ENCODE results near the gene LHB.
"Not testable (repeated sequence)": the region's sequence is repeated elsewhere in the genome, so short reads cannot be mapped to it uniquely, and the experiment has no call there.

Gene LHB

GRCh38 chr19:49022116-49022515, 5.2 kb upstream of the LHB start:
- FAIRE-seq: no peak
- TF ChIP-seq POLR2A (IDR thresholded peaks at IDR 0.05; ENCODE audit: low read depth, low read length): no peak
- no peak for TF ChIP-seq TAF1 (IDR thresholded peaks at IDR 0.05; ENCODE audit: borderline replicate concordance, low read depth, low read length)
- TF ChIP-seq POLR2AphosphoS5 (IDR thresholded peaks at IDR 0.05; ENCODE audit: low read depth, low read length): no peak
- DNase-seq (ENCODE audit: insufficient read length): no peak

DNA sequence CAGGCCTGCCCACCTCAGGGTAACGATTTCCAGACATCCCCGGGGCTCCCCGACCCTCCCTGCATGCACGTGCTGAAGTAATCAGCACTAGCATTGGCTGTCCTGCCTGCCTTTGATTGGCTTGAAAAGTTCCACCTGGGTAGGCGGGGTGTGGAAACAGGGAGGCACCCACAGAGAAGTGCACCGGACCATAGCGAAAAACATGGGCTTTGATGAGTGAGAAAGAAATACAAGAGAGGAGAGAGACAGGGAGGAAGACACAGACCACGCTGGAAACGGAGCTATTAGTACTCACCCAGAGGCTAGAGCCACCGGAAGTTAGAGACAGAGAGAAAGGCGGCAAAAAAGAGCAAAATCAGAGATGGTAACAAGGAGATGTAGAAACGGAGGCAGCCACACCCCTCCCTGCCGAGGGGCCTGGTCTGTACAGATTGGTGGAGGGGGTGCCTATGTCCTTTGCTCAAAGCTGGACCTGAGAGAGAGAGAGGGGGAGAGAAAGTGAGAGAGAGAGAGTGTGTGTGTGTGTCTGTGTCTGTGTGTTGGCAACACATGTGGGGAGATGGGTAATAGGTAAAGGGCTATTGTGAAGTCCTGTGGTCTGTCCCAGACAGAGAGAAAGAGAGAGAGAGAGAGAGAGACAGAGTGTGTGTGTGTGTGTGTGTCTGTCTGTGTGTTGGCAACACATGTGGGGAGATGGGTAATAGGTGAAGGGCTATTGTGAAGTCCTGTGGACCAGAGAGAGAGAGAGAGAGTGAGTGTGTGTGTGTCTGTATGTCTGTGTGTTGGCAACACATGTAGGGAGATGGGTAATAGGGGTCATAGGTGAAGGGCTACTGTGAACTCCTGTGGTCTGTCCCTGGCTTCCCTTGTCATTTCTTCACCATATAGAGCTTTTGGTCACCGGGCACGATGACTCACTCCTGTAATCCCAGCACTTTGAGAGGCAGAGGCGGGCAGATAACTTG, 4.3 kb upstream of the LHB start:
- DNase-seq (ENCODE audit: insufficient read length) (no peak), FAIRE-seq (no peak)
- TF ChIP-seq POLR2AphosphoS5 (IDR thresholded peaks at IDR 0.05; ENCODE audit: low read depth, low read length): no peak
- TF ChIP-seq TAF1 (IDR thresholded peaks at IDR 0.05; ENCODE audit: borderline replicate concordance, low read depth, low read length): no peak
- TF ChIP-seq POLR2A (IDR thresholded peaks at IDR 0.05; ENCODE audit: low read depth, low read length): no peak

- TF ChIP-seq POLR2A (IDR thresholded peaks at IDR 0.05; ENCODE audit: low read depth, low read length) (no peak), POLR2AphosphoS5 (IDR thresholded peaks at IDR 0.05; ENCODE audit: low read depth, low read length) (no peak), TAF1 (IDR thresholded peaks at IDR 0.05; ENCODE audit: borderline replicate concordance, low read depth, low read length) (no peak)
- no peak for FAIRE-seq
- DNase-seq (ENCODE audit: insufficient read length): no peak
Observed at GRCh38 chr19:49020342-49020741, 3.5 kb upstream of the LHB start.

DNA sequence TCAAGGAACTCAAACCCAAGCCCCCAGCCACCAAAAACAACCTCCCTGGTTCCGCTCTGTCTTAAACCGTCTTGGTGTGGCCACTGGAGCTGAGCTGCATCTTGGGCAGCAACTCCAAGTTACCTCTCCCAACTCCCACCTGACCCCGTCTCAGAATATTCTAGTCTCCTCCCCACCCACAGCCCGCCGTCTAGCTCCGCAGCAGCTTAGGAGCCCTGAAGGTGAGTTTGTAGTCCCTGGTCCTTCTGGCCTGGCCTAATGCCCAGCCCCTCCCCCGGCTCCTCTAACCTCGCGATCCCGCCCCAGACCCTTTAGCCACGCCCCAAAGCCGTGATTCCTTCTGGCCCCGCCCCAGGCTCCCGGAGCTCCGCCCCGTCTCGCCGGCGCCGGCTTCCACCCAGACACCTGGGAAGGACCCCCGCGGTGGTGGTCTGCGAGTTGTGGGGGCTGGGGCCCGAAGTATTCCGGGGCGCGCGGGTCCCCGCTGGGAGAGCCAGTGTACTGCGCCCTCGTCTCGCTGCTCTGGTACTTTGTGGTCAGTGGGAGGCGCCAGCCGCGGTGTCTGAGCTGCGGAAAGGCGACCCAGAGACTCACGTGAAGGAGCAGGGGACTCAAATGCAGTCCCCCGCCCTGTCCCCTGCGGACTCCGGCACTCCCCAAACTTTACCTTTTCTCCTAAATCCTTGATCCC, 2.5 kb upstream of the LHB start:
- no peak for TF ChIP-seq POLR2AphosphoS5 (IDR thresholded peaks at IDR 0.05; ENCODE audit: low read depth, low read length)
- no peak for TF ChIP-seq POLR2A (IDR thresholded peaks at IDR 0.05; ENCODE audit: low read depth, low read length)
- TF ChIP-seq TAF1 (IDR thresholded peaks at IDR 0.05; ENCODE audit: borderline replicate concordance, low read depth, low read length): no peak
- FAIRE-seq: no peak

GRCh38 chr19:49018388-49019241, 1.7 kb upstream of the LHB start:
- peak; percentile 90 for FAIRE-seq
- DNase-seq (ENCODE audit: insufficient read length): not testable (repeated sequence)

More for the DNA sequence above, 2.5 kb upstream of the LHB start:
- DNase-seq (ENCODE audit: insufficient read length): peak; percentile 70

DNA sequence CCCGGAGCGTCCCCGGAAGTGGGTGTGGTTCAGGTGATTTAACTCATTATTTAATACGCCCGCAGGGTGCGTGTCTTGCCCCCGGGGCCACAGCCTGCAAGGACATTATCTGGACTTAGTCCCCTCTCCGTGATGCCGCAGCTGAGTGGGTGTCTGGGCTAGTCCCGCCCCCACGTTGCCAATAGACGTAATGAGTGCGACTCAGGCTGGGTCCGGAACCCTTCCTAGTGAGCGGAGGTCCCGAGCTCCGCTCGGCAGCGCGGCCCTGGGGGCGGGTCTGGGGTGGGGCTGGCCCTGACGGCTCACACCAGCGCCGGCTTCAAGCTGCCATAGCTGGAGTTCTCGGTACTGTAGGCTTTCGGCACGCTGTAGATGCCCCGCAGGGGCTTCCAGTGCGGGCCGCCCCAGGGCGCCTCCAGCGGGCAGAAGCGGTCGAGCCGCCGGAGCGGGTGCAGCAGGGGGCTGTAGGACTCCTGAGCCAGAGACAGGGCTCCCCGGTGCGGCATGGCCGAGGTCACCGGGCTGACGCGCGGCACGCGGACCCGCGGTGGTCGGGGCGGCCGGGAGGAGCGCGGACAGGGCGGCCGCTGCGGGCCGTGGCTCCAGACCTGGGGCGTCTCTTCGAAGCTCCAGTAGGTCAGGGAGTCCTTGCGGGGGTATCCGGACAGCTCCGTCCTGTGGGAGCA, 918 bp upstream of the LHB start:
- FAIRE-seq (no peak), DNase-seq (ENCODE audit: insufficient read length) (peak; percentile 85)
- TF ChIP-seq POLR2AphosphoS5 (IDR thresholded peaks at IDR 0.05; ENCODE audit: low read depth, low read length) (no peak), TAF1 (IDR thresholded peaks at IDR 0.05; ENCODE audit: borderline replicate concordance, low read depth, low read length) (no peak), POLR2A (IDR thresholded peaks at IDR 0.05; ENCODE audit: low read depth, low read length) (no peak)

DNA sequence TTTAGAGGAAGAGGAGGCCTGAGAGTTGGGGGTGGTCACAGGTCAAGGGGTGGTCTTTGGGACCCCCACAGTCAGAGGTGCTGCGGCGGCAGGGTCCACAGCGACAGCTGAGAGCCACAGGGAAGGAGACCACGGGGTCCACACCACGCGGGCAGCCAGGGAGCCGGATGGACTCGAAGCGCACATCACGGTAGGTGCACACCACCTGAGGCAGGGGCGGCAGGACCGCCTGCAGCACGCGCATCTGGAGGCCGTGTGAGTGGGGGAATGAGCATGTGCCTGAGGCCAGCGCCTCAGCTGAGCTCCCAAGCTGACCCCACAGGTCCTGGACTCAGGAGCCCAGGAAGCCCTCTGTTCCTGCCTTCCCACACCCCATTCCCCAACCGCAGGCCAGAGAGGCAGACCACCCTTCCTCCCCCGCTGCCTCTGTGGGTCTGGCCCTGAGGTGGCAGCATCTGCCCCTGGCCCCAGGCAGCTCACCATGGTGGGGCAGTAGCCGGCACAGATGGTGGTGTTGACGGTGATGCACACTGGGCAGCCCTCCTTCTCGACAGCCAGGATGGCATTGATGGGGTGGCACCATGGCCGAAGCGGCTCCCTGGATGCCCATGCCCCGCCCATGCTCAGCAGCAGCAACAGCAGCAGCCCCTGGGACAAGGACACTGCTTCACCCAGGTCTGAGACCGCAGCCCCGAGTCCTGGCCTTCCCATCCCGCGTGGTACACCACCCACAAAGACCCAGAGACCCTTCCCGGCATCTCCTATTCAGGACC, 638 bp downstream of the LHB start:
- no peak for DNase-seq (ENCODE audit: insufficient read length)
- no peak for TF ChIP-seq POLR2A (IDR thresholded peaks at IDR 0.05; ENCODE audit: low read depth, low read length)
- TF ChIP-seq POLR2AphosphoS5 (IDR thresholded peaks at IDR 0.05; ENCODE audit: low read depth, low read length): no peak
- TF ChIP-seq TAF1 (IDR thresholded peaks at IDR 0.05; ENCODE audit: borderline replicate concordance, low read depth, low read length): no peak
- no peak for FAIRE-seq

DNA sequence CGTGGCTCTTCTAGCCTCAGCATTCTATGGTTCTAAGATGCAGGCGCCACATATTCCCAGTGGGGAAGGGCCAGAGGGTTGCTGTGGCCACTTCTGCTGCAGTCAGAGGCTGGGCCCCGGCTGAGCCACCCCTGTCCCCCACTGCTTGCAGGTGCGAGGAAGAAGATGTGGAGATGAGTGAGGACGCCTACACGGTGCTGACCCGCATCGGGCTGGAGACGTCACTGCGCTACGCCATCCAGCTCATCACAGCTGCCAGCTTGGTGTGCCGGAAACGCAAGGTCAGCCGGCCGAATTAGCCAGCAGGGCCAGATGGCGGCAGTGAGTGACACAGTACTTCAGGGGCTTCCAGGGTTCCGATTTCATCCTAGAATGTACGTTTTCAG, 2.0 kb downstream of the LHB start:
- TF ChIP-seq TAF1 (IDR thresholded peaks at IDR 0.05; ENCODE audit: borderline replicate concordance, low read depth, low read length): no peak
- no peak for TF ChIP-seq POLR2A (IDR thresholded peaks at IDR 0.05; ENCODE audit: low read depth, low read length)
- no peak for TF ChIP-seq POLR2AphosphoS5 (IDR thresholded peaks at IDR 0.05; ENCODE audit: low read depth, low read length)
- DNase-seq (ENCODE audit: insufficient read length): no peak
- FAIRE-seq: no peak

DNA sequence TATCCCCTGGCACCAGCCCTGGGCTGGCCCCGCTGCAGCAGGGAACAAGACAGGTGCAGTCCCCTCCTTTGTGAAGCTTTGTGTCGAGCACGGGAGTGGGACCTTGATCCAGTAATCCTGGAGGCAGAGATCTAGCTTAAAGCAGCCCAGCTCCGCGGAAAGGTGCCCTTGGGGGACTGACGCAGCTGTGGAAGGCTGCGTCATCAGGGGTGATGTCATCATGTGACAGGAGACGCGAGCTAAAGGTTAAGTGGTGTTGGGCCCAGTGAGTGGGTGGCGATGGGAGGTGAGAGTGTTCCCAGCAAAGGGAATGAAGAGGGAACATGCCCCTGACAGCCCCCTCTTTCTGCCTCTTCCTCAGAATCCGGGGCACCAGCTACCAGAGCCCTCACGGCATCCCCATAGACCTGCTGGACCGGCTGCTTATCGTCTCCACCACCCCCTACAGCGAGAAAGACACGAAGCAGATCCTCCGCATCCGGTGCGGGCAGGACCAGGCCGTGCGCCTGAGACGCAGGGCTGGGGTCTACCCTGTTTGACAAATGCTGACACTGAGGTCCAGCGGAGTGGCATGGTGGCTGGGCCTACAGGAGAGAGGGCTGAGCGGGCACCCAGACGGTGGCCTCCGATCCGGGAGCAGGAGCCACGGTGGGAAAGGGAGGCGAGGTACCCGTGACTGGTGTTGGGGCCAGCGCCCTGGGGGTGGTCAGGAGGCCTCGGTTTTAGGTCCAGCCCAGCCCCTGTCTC, 2.6 kb downstream of the LHB start:
- FAIRE-seq: no peak
- no peak for DNase-seq (ENCODE audit: insufficient read length)
- no peak for TF ChIP-seq TAF1 (IDR thresholded peaks at IDR 0.05; ENCODE audit: borderline replicate concordance, low read depth, low read length)
- TF ChIP-seq POLR2AphosphoS5 (IDR thresholded peaks at IDR 0.05; ENCODE audit: low read depth, low read length): no peak
- TF ChIP-seq POLR2A (IDR thresholded peaks at IDR 0.05; ENCODE audit: low read depth, low read length): no peak

GRCh38 chr19:49011194-49011593, 5.7 kb downstream of the LHB start:
- no peak for TF ChIP-seq POLR2AphosphoS5 (IDR thresholded peaks at IDR 0.05; ENCODE audit: low read depth, low read length)
- TF ChIP-seq TAF1 (IDR thresholded peaks at IDR 0.05; ENCODE audit: borderline replicate concordance, low read depth, low read length): no peak
- no peak for TF ChIP-seq POLR2A (IDR thresholded peaks at IDR 0.05; ENCODE audit: low read depth, low read length)
- DNase-seq (ENCODE audit: insufficient read length) (no peak), FAIRE-seq (no peak)

All from GM12892 (cell line).